ENCODE measurements around the gene KLHL17. TPM values are rescaled to one million over a fixed set of nuclear protein-coding genes. Genes with fewer than 3 reads are reported as not detected.

KLHL17 gene
- total RNA-seq, 1 experiment from 2014 or later = 41.4 TPM

DNA sequence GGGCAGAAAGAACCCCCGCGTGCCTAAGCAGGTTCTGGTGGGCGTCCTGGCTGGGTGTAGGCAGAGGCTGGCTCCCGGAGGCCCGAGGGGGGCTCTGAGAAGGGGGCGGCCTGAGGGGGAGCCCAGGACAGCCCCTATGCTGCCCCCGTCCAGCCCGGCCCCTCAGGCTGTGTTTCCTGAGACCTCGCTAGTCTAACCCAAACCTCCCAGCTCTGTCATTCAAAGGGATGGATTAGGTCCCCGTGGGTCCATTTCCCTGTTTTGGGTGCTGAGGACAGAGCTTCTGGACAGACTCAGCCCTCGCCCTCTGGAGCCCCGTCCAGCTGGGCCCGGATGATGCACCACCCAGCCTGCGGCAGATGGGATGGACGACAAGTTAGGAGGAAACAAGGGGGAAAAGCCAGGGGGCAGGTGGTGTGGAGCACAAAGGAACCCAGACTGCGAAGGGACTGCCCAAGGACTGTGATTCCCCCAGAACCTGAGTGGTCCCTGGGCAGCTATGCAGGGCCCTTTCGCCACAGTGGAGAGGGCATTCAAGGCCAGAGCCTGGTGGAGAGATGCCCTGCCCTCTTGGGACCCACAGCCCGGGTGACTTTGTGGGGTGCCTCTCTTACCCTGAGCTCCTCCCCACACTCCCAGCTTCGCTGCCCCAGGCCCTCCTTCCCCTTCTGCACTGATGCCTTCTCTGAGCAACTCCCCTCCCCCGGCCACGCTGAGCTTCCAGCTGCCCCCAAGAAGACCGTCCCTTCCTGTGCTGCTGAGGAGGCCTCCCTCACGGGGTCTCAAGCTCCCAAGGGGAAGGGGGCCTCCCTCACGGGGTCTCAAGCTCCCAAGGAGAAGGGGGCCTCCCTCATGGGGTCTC lies 36.7 kb downstream of the KLHL17 start:
- H3K79me2 ChIP-seq (ENCODE audit: insufficient read depth, low read length) = no peaks in the 10 kb centered on the region
- H3K4ac ChIP-seq (ENCODE audit: low read depth, low read length) = no peak overlapping the region
- H3K9me3 Mint-ChIP-seq = peaks cover 7 to 9% of the 10 kb centered on the region in 2 experiments
- peaks cover 0 to 3% (median 2%) of the 10 kb centered on the region in 3 experiments; a peak in 2 of 7 replicates for H3K36me3 Mint-ChIP-seq (ENCODE audit: insufficient read depth in 1 of 3, low read depth in 3 of 3)
- DNase-seq = peak; percentile 37
- peaks cover 5 to 11% of the 10 kb centered on the region in 2 experiments for H3K4me1 Mint-ChIP-seq
- no peak overlapping the region for H3T11ph ChIP-seq (ENCODE audit: low read length)
- no peak overlapping the region for H4K8ac ChIP-seq (replicated peaks; ENCODE audit: insufficient read length, low read depth, low read length)
- H3K23me2 ChIP-seq (ENCODE audit: insufficient read length, low read depth, low read length, poor library complexity, severe bottlenecking) = peaks cover 20% of the 10 kb centered on the region
- H2BK12ac ChIP-seq (ENCODE audit: insufficient read length, low read depth, low read length) = no peak overlapping the region
- no peak overlapping the region for H4K91ac ChIP-seq (ENCODE audit: insufficient read length, low read depth, low read length)
- H3K4me1 ChIP-seq (ENCODE audit: insufficient read depth, low read length) = 0 out of 2 replicates have a peak, but pooled peaks cover 1% of the 10 kb centered on the region
- no peaks in the 10 kb centered on the region for H3K9me3 ChIP-seq (ENCODE audit: control insufficient read depth, low read depth, low read length)
- no peaks in the 10 kb centered on the region for H3K79me1 ChIP-seq (ENCODE audit: insufficient read depth, low read depth, low read length, poor library complexity, severe bottlenecking)
- no peak overlapping the region for H2AFZ ChIP-seq (ENCODE audit: low read length)
- TF ChIP-seq CTCF (conservative IDR thresholded peaks at IDR 0.05) = no peak
- peaks cover 40% of the 10 kb centered on the region; the same call in 1 of the 2 replicates for H3K27me3 ChIP-seq (ENCODE audit: insufficient read depth, low read length)
- H2BK20ac ChIP-seq (ENCODE audit: low read depth, low read length, poor library complexity, severe bottlenecking) = no peak overlapping the region
- no peak overlapping the region for H2BK5ac ChIP-seq (ENCODE audit: insufficient read length, low read length)
- no peak overlapping the region for H3K56ac ChIP-seq (ENCODE audit: insufficient read length, low read depth, low read length)
- no peak overlapping the region for H3K4me3 Mint-ChIP-seq
- no peak overlapping the region for H3K9ac ChIP-seq (ENCODE audit: extremely low read depth, insufficient read length, low read length)
- H4K5ac ChIP-seq (ENCODE audit: insufficient read length, low read depth, low read length) = no peak overlapping the region
- peaks cover 79% of the 10 kb centered on the region for H3K27me3 Mint-ChIP-seq (ENCODE audit: low read depth)
- H2BK15ac ChIP-seq (ENCODE audit: low read depth, low read length) = no peak overlapping the region
- H2BK120ac ChIP-seq (ENCODE audit: low read depth, low read length, poor library complexity, severe bottlenecking) = no peak overlapping the region
- no peak overlapping the region for H3K27ac Mint-ChIP-seq
- H2AK5ac ChIP-seq (ENCODE audit: insufficient read length, low read length) = no peak overlapping the region
- WGBS (ENCODE audit: extremely low coverage, insufficient read length, low lambda C conversion rate) = no CpG with 5 or more reads among the region's 24 CpGs
- H3K27ac ChIP-seq (ENCODE audit: insufficient read length, low read depth, low read length) = no peak overlapping the region
- H3K18ac ChIP-seq (ENCODE audit: insufficient read length, low read depth, low read length) = no peak overlapping the region
- no peak overlapping the region for H3K23ac ChIP-seq (ENCODE audit: insufficient read length, low read depth, low read length)
- H3K4me2 ChIP-seq (ENCODE audit: insufficient read depth, insufficient read length, low read length) = no peak overlapping the region
- H4K20me1 ChIP-seq (ENCODE audit: control insufficient read depth, insufficient read depth, insufficient read length) = no peaks in the 10 kb centered on the region
- no peak overlapping the region for H3K14ac ChIP-seq (ENCODE audit: insufficient read depth, low read length)

Data from H9 (cell line).